CD14-positive monocyte (primary cell): ENCODE results near the gene PRKN. TPM values are rescaled to one million over a fixed set of nuclear protein-coding genes. Genes with fewer than 3 reads are reported as not detected.

ENCODE experiments used
- DNase-seq, 3 donors: peaks; one replicate each; pipeline ENCODE4 v3.0.0-alpha.2; 2011 to 2022
- H2AFZ ChIP-seq: 2 replicates; pipeline ENCODE4 v1.6.0; 2012; ENCODE audit warnings: mild to moderate bottlenecking, low read depth, low read length, inconsistent platforms; ENCODE audit not compliant: insufficient read depth, poor library complexity, severe bottlenecking
- H3K27ac ChIP-seq, 2 donors: 1 replicate in 1 of 2; 2 replicates in 1 of 2; pipeline ENCODE4 v1.5.1; 2012 to 2013; ENCODE audit warnings: low read length in 2 of 2, control low read depth in 1 of 2, inconsistent platforms in 1 of 2, low read depth in 1 of 2, mild to moderate bottlenecking in 1 of 2
- H3K27me3 ChIP-seq, 2 donors: one replicate each; pipeline versions ENCODE4 v1.6.0 to v1.6.1; 2011 to 2013; ENCODE audit warnings: low read length in 2 of 2; ENCODE audit not compliant: control insufficient read depth in 2 of 2, insufficient read depth in 2 of 2
- H3K36me3 ChIP-seq, 2 donors: replicated peaks in 1 of 2; 1 replicate in 1 of 2; 2 replicates in 1 of 2; pipeline versions ENCODE4 v1.5.1 to v1.6.1; 2012 to 2013; ENCODE audit warnings: low read length in 2 of 2, control low read depth in 1 of 2, inconsistent platforms in 1 of 2, mild to moderate bottlenecking in 1 of 2; ENCODE audit not compliant: insufficient read depth in 2 of 2, control insufficient read depth in 1 of 2
- H3K4me1 ChIP-seq, 2 donors: 1 replicate in 1 of 2; 2 replicates in 1 of 2; pipeline versions ENCODE4 v1.5.1 to v1.6.1; 2012 to 2013; ENCODE audit warnings: low read length in 2 of 2, control low read depth in 1 of 2, inconsistent platforms in 1 of 2, mild to moderate bottlenecking in 1 of 2, moderate library complexity in 1 of 2; ENCODE audit not compliant: insufficient read depth in 2 of 2, control insufficient read depth in 1 of 2
- H3K4me2 ChIP-seq: replicated peaks from 2 replicates; pipeline ENCODE3; 2012; ENCODE audit warnings: low read length, moderate library complexity, mild to moderate bottlenecking; ENCODE audit not compliant: poor library complexity, severe bottlenecking; ENCODE audit errors: extremely low read depth
- H3K4me3 ChIP-seq, 3 experiments: fragments of 200-600 bp in 1 of 3; sonication (generic) in 1 of 3; replicated peaks in 1 of 3; 1 replicate in 2 of 3; 2 replicates in 1 of 3; pipeline ENCODE4 v1.5.1; 2011 to 2013; ENCODE audit warnings: low read length in 3 of 3, mild to moderate bottlenecking in 3 of 3, control low read depth in 2 of 3, low read depth in 2 of 3, inconsistent platforms in 1 of 3, moderate library complexity in 1 of 3
- H3K79me2 ChIP-seq: 2 replicates; pipeline ENCODE4 v1.6.0; 2012; ENCODE audit warnings: mild to moderate bottlenecking, control low read depth, inconsistent platforms, low read length, moderate library complexity; ENCODE audit not compliant: insufficient read depth
- H3K9ac ChIP-seq: 2 replicates; pipeline ENCODE4 v1.6.0; 2017; ENCODE audit warnings: low read length, mild to moderate bottlenecking; ENCODE audit not compliant: insufficient read depth, poor library complexity, severe bottlenecking
- H3K9me3 ChIP-seq, 2 donors: replicated peaks in 1 of 2; 1 replicate in 1 of 2; 2 replicates in 1 of 2; pipeline versions ENCODE4 v1.5.1 to v1.6.1; 2012 to 2013; ENCODE audit warnings: low read length in 2 of 2, control low read depth in 1 of 2; ENCODE audit not compliant: control insufficient read depth in 1 of 2, insufficient read depth in 1 of 2
- H4K20me1 ChIP-seq: 2 replicates; pipeline ENCODE4 v1.6.0; 2012; ENCODE audit warnings: mild to moderate bottlenecking, low read length, control low read depth, moderate library complexity; ENCODE audit not compliant: insufficient read depth
- H3K27ac Mint-ChIP-seq, 7 donors: one replicate each; pipeline ENCODE4 v1.8.0; 2020; ENCODE audit warnings: mild to moderate bottlenecking in 7 of 7, mixed read lengths in 7 of 7, moderate library complexity in 6 of 7, inconsistent platforms in 2 of 7
- H3K27me3 Mint-ChIP-seq, 3 donors: one replicate each; pipeline ENCODE4 v1.8.0; 2021 to 2022; ENCODE audit warnings: low read depth in 3 of 3, mild to moderate bottlenecking in 3 of 3, mixed read lengths in 3 of 3, moderate library complexity in 3 of 3, inconsistent platforms in 1 of 3
- H3K36me3 Mint-ChIP-seq, 2 donors: one replicate each; pipeline ENCODE4 v1.8.0; 2020; ENCODE audit warnings: mixed read lengths in 2 of 2, inconsistent platforms in 1 of 2, mild to moderate bottlenecking in 1 of 2
- H3K4me1 Mint-ChIP-seq: one replicate; pipeline ENCODE4 v1.8.0; 2020; ENCODE audit warnings: mild to moderate bottlenecking, mixed read lengths
- H3K4me3 Mint-ChIP-seq, 2 donors: one replicate each; pipeline ENCODE4 v1.8.0; 2020; ENCODE audit warnings: mild to moderate bottlenecking in 2 of 2, mixed read lengths in 2 of 2, moderate library complexity in 1 of 2
- H3K9me3 Mint-ChIP-seq, 7 donors: one replicate each; pipeline ENCODE4 v1.8.0; 2020 to 2022; ENCODE audit warnings: mixed read lengths in 7 of 7, mild to moderate bottlenecking in 6 of 7, moderate library complexity in 6 of 7, inconsistent platforms in 2 of 7
- WGBS: methylation state at CpG from one replicate; pipeline ENCODE4 v1.1.5; 2013; ENCODE audit warnings: missing lambda C conversion rate; ENCODE audit not compliant: insufficient coverage; 5-methylcytosine and 5-hydroxymethylcytosine counted together
- intact Hi-C, 2 donors: fragments of 100-400 bp; cut with micrococcal nuclease; formaldehyde crosslinking; loops; one replicate each; pipeline versions ENCODE4 v1.15.0 to v1.15.1; 2023
- polyA plus RNA-seq, 3 donors: library from polyadenylated mRNA; depleted of rRNA in 1 of 3; unstranded in 2 of 3; stranded (reverse) in 1 of 3; fragments of 300-500 nt in 2 of 3; fragments of >200 nt in 1 of 3; fragmentation: Illumina TruSeq in 2 of 3; gene quantifications; 1 replicate in 2 of 3; 2 replicates in 1 of 3; pipeline ENCODE4 v1.2.3, GENCODE V29; 2012 to 2021
- TF ChIP-seq, protein P1 (sequence below): fragments of 200-600 bp; IDR thresholded peaks from one replicate; pipeline ENCODE4 v1.8.0; 2022; ENCODE audit warnings: antibody characterized with exemption, mild to moderate bottlenecking

Gene PRKN
- polyA plus RNA-seq, 3 donors, result 0.19 to 0.21 TPM; not detected in 1

GRCh38 chr6:161370880-161371279 lies 1356.7 kb downstream of the PRKN start:
- H3K4me1 ChIP-seq, result peaks cover 48 to 55% of the 10 kb centered on the region in 2 donors
- no peaks in the 10 kb centered on the region for H3K27me3 ChIP-seq
- no peak overlapping the region for H3K4me2 ChIP-seq
- Mint-ChIP-seq H3K27me3 (peaks cover 0 to 5% (median 0%) of the 10 kb centered on the region in 3 donors), H3K9me3 (no peaks in the 10 kb centered on the region), H3K36me3 (no peaks in the 10 kb centered on the region), H3K4me1 (peaks cover 40% of the 10 kb centered on the region), H3K27ac (peak overlapping the region; percentile 54 to 99 (median 95)), H3K4me3 (no peak overlapping the region)
- no peaks in the 10 kb centered on the region for H3K9me3 ChIP-seq
- no peaks in the 10 kb centered on the region for H4K20me1 ChIP-seq
- H3K9ac ChIP-seq, result no peak overlapping the region
- H3K4me3 ChIP-seq, result no peak overlapping the region
- H3K27ac ChIP-seq, result peak overlapping the region in 1 of 2 donors; percentile 37
- peak; percentile 85 to 86 (median 85) for DNase-seq
- intact Hi-C loops, result loop anchor here (5.0 kb wide), 2 partner anchors 254 to 269 kb away; no protein-coding TSS in a partner anchor
- WGBS, result no CpG with 5 or more reads among the region's 9 CpGs
- H3K36me3 ChIP-seq, result no peaks in the 10 kb centered on the region
- no peak overlapping the region for H2AFZ ChIP-seq
- H3K79me2 ChIP-seq, result no peaks in the 10 kb centered on the region
- TF ChIP-seq, protein P1, sequence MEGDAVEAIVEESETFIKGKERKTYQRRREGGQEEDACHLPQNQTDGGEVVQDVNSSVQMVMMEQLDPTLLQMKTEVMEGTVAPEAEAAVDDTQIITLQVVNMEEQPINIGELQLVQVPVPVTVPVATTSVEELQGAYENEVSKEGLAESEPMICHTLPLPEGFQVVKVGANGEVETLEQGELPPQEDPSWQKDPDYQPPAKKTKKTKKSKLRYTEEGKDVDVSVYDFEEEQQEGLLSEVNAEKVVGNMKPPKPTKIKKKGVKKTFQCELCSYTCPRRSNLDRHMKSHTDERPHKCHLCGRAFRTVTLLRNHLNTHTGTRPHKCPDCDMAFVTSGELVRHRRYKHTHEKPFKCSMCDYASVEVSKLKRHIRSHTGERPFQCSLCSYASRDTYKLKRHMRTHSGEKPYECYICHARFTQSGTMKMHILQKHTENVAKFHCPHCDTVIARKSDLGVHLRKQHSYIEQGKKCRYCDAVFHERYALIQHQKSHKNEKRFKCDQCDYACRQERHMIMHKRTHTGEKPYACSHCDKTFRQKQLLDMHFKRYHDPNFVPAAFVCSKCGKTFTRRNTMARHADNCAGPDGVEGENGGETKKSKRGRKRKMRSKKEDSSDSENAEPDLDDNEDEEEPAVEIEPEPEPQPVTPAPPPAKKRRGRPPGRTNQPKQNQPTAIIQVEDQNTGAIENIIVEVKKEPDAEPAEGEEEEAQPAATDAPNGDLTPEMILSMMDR, result peak; percentile 96

DNA sequence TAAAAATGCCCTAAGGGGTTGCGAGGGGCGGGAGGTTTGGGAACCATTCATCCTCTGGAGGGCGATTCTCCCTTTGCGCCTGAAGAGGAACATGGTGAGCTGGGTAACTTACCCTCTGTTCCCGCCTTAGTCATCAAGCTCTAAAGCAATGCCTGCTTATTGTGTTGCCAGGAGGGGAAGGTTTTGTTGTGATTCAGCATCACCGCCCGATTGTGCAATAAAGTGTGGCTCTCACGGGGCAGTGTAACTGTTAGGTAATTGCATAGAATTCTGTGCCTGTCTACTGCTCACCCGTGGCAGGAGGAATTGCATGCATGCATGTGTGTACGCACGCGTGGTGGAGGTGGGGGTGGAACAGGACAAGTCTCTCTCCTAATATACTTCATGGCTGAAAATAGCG lies 1358.2 kb downstream of the PRKN start:
- Histone ChIP-seq H3K4me1 (peaks cover 34 to 44% of the 10 kb centered on the region in 2 donors), H2AFZ (no peak overlapping the region), H3K4me3 (no peak overlapping the region), H3K4me2 (peak overlapping the region; percentile 21), H3K9me3 (no peaks in the 10 kb centered on the region), H4K20me1 (no peaks in the 10 kb centered on the region), H3K27ac (peak overlapping the region; percentile 84 to 98), H3K36me3 (no peaks in the 10 kb centered on the region), H3K79me2 (no peaks in the 10 kb centered on the region), H3K27me3 (no peaks in the 10 kb centered on the region), H3K9ac (peak overlapping the region; percentile 63)
- DNase-seq, result peak; percentile 99
- no peak overlapping the region for H3K4me3 Mint-ChIP-seq
- peak overlapping the region; percentile 96 to 99 (median 98) for H3K27ac Mint-ChIP-seq
- H3K36me3 Mint-ChIP-seq, result no peaks in the 10 kb centered on the region
- TF ChIP-seq, protein P1, result no peak
- no peaks in the 10 kb centered on the region for H3K9me3 Mint-ChIP-seq
- H3K27me3 Mint-ChIP-seq, result peaks cover 0 to 5% (median 0%) of the 10 kb centered on the region in 3 donors
- intact Hi-C loops, result loop anchor here (2.0 to 5.0 kb wide), 3 partner anchors 15 to 252 kb away; partner anchors contain the start of gene AGPAT4 (in 2 of the 2)
- H3K4me1 Mint-ChIP-seq, result peaks cover 35% of the 10 kb centered on the region
- WGBS, result 12% methylated on average over 4 of the region's 13 CpGs
